Thyroid gland (tissue), 4 donors: Measurements from ENCODE around the gene CD300LG. TPM values are rescaled to one million over a fixed set of nuclear protein-coding genes. Genes with fewer than 3 reads are reported as not detected.

ENCODE experiments used
- DNase-seq, 2 donors: peaks; one replicate each; pipeline ENCODE4 v3.0.0-alpha.2; 2019
- H3K27ac ChIP-seq, 3 donors: fragments of 200-600 bp; sonication (generic); 1 replicate in 2 of 3; 2 replicates in 1 of 3; pipeline ENCODE4 v1.5.1; 2016 to 2019; ENCODE audit warnings: mild to moderate bottlenecking in 1 of 3, moderate library complexity in 1 of 3
- H3K27me3 ChIP-seq: fragments of 200-600 bp; sonication (generic); one replicate; pipeline ENCODE4 v1.5.1; 2019
- H3K36me3 ChIP-seq, 2 donors: fragments of 200-600 bp; sonication (generic); one replicate each; pipeline ENCODE4 v1.5.1; 2016 to 2019
- H3K4me1 ChIP-seq, 2 donors: fragments of 200-600 bp; sonication (generic); one replicate each; pipeline ENCODE4 v1.5.1; 2017 to 2019
- H3K4me3 ChIP-seq, 3 donors: fragments of 200-600 bp; sonication (generic); replicated peaks in 1 of 3; 1 replicate in 2 of 3; 2 replicates in 1 of 3; pipeline ENCODE4 v1.5.1; 2016; ENCODE audit warnings: mild to moderate bottlenecking in 1 of 3
- H3K9me3 ChIP-seq: fragments of 200-600 bp; sonication (generic); one replicate; pipeline ENCODE4 v1.5.1; 2017
- POLR2A ChIP-seq, 2 donors: fragments of 450-650 bp; IDR thresholded peaks; one replicate each; pipeline ENCODE4 v1.6.1; 2017; ENCODE audit warnings: antibody characterized with exemption in 2 of 2, mild to moderate bottlenecking in 2 of 2, moderate library complexity in 1 of 2
- WGBS, 2 donors: methylation state at CpG; one replicate each; pipeline ENCODE4 v1.1.5; 2017; 5-methylcytosine and 5-hydroxymethylcytosine counted together
- intact Hi-C: fragments of 100-400 bp; cut with DNase I; formaldehyde crosslinking; loops from one replicate; pipeline ENCODE4 v1.15.1; 2023
- total RNA-seq, 4 donors: library from RNA; depleted of rRNA; stranded (reverse); fragments of >200 nt; gene quantifications; one replicate each; pipeline ENCODE4 v1.2.3, GENCODE V29; 2016
- TF ChIP-seq, protein P1 (sequence below), 6 experiments: fragments of 200-600 bp in 3 of 6; fragments of 450-650 bp in 3 of 6; sonication (generic) in 3 of 6; IDR thresholded peaks; one replicate each; pipeline ENCODE4 v1.5.1; 2016 to 2019; ENCODE audit warnings: antibody characterized with exemption in 6 of 6, mild to moderate bottlenecking in 2 of 6, inconsistent platforms in 1 of 6, moderate library complexity in 1 of 6

Gene CD300LG
- total RNA-seq, 4 donors from 2014 or later = 1.5 to 22.5 (median 2.2) TPM

DNA sequence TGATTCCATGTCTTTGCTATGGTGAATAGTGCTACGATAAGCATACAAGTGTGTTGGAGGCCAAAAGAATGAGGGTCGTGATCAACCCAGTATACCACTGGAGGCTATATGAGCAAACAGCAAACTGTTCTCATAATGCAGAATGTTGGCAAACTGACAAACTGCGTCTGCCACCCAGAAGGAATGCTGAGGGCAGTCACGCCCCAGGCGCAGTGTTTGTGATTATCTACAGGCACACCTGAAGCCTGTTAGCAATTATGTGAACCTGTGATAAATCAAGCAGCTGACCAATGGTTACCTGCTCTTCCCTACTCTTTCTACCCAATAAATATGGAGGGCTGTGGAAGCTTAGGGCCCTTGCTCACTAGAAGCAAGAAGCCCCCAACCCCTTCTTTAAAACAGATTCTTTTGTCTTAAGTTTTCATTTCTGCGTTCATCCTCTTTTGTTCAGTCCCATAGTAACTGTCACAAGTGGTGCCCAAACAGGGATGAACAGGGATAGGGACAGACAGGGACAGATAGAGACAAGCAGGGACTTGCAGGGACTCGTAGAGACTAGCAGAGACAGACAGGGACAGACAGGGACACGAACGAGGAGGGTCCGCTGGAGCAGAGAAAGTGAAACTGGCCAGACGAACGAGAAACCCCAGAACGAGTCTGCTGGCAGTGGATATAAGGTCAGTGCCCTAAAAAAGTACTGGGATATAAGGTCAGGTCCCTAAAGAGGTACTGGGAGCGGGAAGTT is 25.1 kb downstream of the CD300LG start:
- H3K36me3 ChIP-seq = no peaks in the 10 kb centered on the region
- intact Hi-C loops = no loop called here
- H3K27me3 ChIP-seq = no peaks in the 10 kb centered on the region
- H3K4me3 ChIP-seq = no peak overlapping the region
- DNase-seq = no peak
- H3K9me3 ChIP-seq = no peaks in the 10 kb centered on the region
- TF ChIP-seq, protein P1, sequence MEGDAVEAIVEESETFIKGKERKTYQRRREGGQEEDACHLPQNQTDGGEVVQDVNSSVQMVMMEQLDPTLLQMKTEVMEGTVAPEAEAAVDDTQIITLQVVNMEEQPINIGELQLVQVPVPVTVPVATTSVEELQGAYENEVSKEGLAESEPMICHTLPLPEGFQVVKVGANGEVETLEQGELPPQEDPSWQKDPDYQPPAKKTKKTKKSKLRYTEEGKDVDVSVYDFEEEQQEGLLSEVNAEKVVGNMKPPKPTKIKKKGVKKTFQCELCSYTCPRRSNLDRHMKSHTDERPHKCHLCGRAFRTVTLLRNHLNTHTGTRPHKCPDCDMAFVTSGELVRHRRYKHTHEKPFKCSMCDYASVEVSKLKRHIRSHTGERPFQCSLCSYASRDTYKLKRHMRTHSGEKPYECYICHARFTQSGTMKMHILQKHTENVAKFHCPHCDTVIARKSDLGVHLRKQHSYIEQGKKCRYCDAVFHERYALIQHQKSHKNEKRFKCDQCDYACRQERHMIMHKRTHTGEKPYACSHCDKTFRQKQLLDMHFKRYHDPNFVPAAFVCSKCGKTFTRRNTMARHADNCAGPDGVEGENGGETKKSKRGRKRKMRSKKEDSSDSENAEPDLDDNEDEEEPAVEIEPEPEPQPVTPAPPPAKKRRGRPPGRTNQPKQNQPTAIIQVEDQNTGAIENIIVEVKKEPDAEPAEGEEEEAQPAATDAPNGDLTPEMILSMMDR (IDR thresholded peaks at IDR 0.05) = no peak
- TF ChIP-seq POLR2A (IDR thresholded peaks at IDR 0.05) = no peak
- H3K4me1 ChIP-seq = no peaks in the 10 kb centered on the region
- 62 to 64% methylated on average over 14 of the region's 14 CpGs for WGBS, 2 donors
- no peak overlapping the region for H3K27ac ChIP-seq

DNA sequence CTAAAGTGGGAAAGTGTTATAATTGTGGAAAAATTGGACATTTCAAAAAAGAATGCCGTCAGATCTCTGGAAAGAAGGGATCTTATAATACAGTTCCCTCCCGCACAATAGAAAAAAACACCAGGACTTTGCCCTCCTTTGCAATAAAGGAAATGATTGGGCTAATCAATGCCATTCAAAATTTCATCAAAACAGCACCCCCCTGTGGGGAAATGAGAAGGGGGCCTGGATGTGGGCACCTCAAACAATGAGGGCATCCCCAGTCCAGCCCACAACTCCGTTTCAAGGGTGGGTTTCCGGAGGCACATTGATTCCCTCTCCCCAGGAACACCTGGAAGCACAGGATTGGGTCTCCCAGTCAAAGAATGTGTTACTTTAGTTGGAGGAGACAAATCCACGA is 26.1 kb downstream of the CD300LG start:
- H3K9me3 ChIP-seq = no peaks in the 10 kb centered on the region
- no peaks in the 10 kb centered on the region for H3K27me3 ChIP-seq
- DNase-seq = no peak
- no peaks in the 10 kb centered on the region for H3K4me1 ChIP-seq
- intact Hi-C loops = no loop called here
- no peak overlapping the region for H3K4me3 ChIP-seq
- H3K27ac ChIP-seq = no peak overlapping the region
- no peaks in the 10 kb centered on the region for H3K36me3 ChIP-seq
- TF ChIP-seq, protein P1 (IDR thresholded peaks at IDR 0.05) = no peak
- no peak for TF ChIP-seq POLR2A (IDR thresholded peaks at IDR 0.05)
- WGBS, 2 donors = 66 to 73% methylated on average over 5 of the region's 5 CpGs

DNA sequence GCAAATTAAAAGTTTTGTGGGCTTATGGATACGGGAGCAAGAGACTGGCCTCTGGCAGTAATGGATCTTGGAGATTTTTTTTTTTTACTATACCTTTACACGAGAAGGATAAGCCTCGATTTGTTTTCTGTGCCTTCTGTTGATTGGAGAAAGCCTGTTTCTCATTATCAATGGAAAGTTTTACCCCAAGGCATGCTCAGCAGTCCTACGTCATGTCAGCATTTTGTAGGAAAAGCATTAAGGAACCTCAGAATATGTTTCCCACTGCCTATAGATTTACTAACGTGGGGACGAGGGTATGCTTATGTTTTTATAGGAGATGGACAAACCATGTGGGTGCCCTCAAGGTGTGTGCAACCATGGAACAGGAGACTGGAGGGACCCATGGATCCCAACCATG is 26.8 kb downstream of the CD300LG start:
- Histone ChIP-seq H3K36me3 (no peaks in the 10 kb centered on the region), H3K4me3 (no peak overlapping the region), H3K4me1 (peaks cover 0 to 6% of the 10 kb centered on the region in 2 donors), H3K27me3 (no peaks in the 10 kb centered on the region), H3K27ac (no peak overlapping the region), H3K9me3 (no peaks in the 10 kb centered on the region)
- intact Hi-C loops = no loop called here
- DNase-seq = no peak
- WGBS, 2 donors = 72 to 74% methylated on average over 6 of the region's 6 CpGs
- TF ChIP-seq, protein P1 (IDR thresholded peaks at IDR 0.05) = no peak
- TF ChIP-seq POLR2A (IDR thresholded peaks at IDR 0.05) = no peak

DNA sequence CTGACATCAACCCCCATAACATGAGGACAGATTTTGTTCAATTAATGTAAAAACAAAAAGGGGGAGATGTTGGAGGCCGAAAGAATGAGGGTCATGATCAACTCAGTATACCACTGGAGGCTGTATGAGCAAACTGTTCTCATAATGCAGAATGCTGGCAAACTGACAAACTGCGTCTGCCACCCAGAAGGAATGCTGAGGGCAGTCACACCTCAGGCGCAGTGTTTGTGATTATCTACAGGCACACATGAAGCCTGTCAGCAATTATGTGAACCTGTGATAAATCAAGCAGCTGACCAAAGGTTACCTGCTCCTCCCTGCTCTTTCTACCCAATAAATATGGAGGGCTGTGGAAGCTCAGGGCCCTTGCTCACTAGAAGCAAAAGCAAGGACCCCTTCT is 27.3 kb downstream of the CD300LG start:
- no peak for TF ChIP-seq POLR2A (IDR thresholded peaks at IDR 0.05)
- Histone ChIP-seq H3K4me3 (no peak overlapping the region), H3K9me3 (no peaks in the 10 kb centered on the region), H3K27me3 (no peaks in the 10 kb centered on the region), H3K4me1 (peaks cover 0 to 8% of the 10 kb centered on the region in 2 donors), H3K36me3 (no peaks in the 10 kb centered on the region), H3K27ac (no peak overlapping the region)
- DNase-seq = no peak
- intact Hi-C loops = no loop called here
- 85 to 88% methylated on average over 3 of the region's 3 CpGs for WGBS, 2 donors

DNA sequence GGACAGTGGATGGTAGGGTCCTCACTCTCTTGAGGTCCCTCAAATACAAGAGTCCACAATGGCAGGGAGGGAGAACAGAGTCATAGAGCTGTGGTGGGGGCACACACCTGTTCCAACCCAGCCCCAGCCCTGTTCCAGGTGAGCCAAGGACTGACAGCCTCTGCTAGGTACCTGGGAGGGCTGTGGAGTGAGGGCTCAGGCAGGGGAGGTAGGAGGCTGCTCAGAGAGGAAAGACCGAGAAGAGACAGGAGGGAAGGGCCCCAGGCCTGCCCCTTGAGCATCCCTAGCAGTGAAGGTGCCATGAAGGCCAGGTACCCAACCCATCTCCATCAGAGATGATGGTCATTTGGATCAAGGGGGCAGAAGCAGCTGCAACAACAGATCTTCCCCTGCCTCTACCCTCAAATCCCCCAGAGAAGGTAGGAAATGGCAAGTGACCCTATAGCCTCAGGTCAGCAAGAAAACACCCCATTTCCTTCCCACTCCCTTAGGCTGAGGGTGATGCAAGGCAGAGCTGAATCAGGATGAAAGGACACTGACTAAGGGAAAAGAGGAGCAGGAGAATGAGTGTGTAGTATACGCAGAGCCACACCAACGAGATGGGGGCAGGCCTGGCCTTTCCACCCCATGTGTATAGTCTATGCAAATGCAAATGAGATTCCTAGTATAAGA is 28.6 kb downstream of the CD300LG start:
- 85 to 95% methylated on average over 3 of the region's 3 CpGs for WGBS, 2 donors
- intact Hi-C loops = no loop called here
- H3K4me3 ChIP-seq = no peak overlapping the region
- no peak for DNase-seq
- H3K9me3 ChIP-seq = no peaks in the 10 kb centered on the region
- no peaks in the 10 kb centered on the region for H3K27me3 ChIP-seq
- no peak overlapping the region for H3K27ac ChIP-seq
- peaks cover 4 to 15% of the 10 kb centered on the region in 2 donors for H3K4me1 ChIP-seq
- no peaks in the 10 kb centered on the region for H3K36me3 ChIP-seq
- no peak for TF ChIP-seq POLR2A (IDR thresholded peaks at IDR 0.05)
- TF ChIP-seq, protein P1 (IDR thresholded peaks at IDR 0.05) = no peak
